Endothelial cell of umbilical vein (primary cell): Measurements from ENCODE around the gene SLC1A1.

ENCODE experiments used
- CTCF ChIP-seq, 2 donors: IDR thresholded peaks; 1 replicate in 1 of 2; 2 replicates in 1 of 2; pipeline ENCODE4 v1.5.1; 2011; ENCODE audit warnings: low read length in 2 of 2, mild to moderate bottlenecking in 2 of 2, moderate library complexity in 2 of 2, control low read depth in 1 of 2, inconsistent platforms in 1 of 2, low read depth in 1 of 2; ENCODE audit not compliant: insufficient read depth in 1 of 2; ENCODE audit errors: extremely low read depth in 1 of 2
- EZH2 ChIP-seq: IDR thresholded peaks from 2 replicates; pipeline ENCODE4 v1.6.1; 2012; ENCODE audit warnings: borderline replicate concordance, low read depth, mild to moderate bottlenecking, moderate library complexity, low read length, inconsistent platforms; ENCODE audit not compliant: severe bottlenecking
- JUN ChIP-seq: IDR thresholded peaks from 2 replicates; pipeline ENCODE4 v1.6.1; 2011; ENCODE audit warnings: borderline replicate concordance, low read depth; ENCODE audit not compliant: insufficient read length, insufficient read depth
- MYC ChIP-seq: IDR thresholded peaks from one replicate; pipeline ENCODE4 v1.6.1; 2011; ENCODE audit warnings: mild to moderate bottlenecking, low read depth, low read length
- POLR2A ChIP-seq: IDR thresholded peaks from 2 replicates; pipeline ENCODE4 v1.6.1; 2012; ENCODE audit warnings: low read depth, mild to moderate bottlenecking, control low read depth, low read length
- POLR2AphosphoS5 ChIP-seq: IDR thresholded peaks from 2 replicates; pipeline ENCODE4 v1.6.1; 2012; ENCODE audit warnings: low read depth, mild to moderate bottlenecking, control low read depth, low read length, moderate library complexity; ENCODE audit not compliant: insufficient read depth
- TF ChIP-seq, protein P1 (sequence below): IDR thresholded peaks from 2 replicates; pipeline ENCODE4 v1.6.1; 2011; ENCODE audit not compliant: insufficient read depth, insufficient read length

DNA sequence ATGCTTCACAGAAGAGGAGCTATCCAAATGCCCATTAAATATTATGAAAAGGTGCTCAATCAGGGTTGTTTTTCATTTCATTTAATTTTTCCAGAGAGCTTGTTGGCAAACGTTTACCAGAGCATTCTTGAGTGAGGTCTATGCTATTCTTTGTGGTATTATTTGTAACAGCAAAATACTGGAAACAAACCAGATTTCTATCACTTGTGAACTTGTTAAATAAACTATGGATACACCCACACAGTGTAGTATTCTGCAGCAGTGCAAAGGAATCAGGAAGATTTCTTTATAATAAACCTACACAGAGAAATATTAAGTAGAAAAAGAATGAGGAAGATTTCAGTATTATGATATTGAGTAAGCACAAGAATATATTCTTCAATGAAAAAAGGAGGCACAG is 15.0 kb upstream of the SLC1A1 start:
- TF ChIP-seq POLR2A (no peak), CTCF (IDR thresholded peaks at IDR 0.05; ENCODE audit: extremely low read depth in 1 of 2, insufficient read depth in 1 of 2, low read depth in 1 of 2, low read length in 2 of 2) (no peak), EZH2 (no peak), POLR2AphosphoS5 (no peak), MYC (no peak), JUN (no peak)
- TF ChIP-seq, protein P1, sequence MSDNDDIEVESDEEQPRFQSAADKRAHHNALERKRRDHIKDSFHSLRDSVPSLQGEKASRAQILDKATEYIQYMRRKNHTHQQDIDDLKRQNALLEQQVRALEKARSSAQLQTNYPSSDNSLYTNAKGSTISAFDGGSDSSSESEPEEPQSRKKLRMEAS: no peak
